ENCODE data around the gene ANP32E.

The ANP32E gene

DNA sequence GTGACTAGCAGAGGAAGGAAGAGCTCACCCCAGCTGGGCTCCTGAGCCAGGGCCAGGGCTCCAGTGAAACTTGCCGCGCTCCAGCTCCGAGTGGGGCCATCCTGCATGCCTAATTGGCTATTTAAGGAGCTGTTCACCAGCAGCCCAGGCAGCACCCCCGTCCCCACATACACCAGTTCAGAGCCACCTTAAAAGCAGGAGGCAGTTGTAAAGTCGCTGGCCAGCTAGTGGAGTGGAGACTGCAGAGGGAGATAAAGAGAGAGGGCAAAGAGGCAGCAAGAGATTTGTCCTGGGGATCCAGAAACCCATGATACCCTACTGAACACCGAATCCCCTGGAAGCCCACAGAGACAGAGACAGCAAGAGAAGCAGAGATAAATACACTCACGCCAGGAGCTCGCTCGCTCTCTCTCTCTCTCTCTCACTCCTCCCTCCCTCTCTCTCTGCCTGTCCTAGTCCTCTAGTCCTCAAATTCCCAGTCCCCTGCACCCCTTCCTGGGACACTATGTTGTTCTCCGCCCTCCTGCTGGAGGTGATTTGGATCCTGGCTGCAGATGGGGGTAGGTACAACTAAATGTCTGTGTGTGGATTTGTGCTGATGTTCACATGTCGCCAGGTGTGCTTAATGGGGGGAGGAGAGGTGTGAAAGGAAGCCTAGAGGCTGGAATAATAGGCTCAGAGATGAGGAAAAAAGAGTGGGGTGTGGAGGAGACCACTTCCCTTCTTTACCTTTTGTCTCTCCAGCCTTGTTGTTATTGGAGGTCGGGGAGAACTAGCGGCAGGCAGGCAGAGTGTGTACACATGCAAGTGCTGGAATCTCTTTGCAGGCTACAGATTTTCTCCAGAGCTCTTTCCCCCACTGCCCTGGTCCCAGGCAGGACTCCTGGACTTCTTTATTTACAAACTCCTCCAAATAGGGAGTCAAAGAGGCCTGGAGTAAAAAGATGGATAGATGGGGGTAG, 22.0 kb upstream of the ANP32E start, which contains the start of gene CA14 (continued):
- TF ChIP-seq, protein P1, sequence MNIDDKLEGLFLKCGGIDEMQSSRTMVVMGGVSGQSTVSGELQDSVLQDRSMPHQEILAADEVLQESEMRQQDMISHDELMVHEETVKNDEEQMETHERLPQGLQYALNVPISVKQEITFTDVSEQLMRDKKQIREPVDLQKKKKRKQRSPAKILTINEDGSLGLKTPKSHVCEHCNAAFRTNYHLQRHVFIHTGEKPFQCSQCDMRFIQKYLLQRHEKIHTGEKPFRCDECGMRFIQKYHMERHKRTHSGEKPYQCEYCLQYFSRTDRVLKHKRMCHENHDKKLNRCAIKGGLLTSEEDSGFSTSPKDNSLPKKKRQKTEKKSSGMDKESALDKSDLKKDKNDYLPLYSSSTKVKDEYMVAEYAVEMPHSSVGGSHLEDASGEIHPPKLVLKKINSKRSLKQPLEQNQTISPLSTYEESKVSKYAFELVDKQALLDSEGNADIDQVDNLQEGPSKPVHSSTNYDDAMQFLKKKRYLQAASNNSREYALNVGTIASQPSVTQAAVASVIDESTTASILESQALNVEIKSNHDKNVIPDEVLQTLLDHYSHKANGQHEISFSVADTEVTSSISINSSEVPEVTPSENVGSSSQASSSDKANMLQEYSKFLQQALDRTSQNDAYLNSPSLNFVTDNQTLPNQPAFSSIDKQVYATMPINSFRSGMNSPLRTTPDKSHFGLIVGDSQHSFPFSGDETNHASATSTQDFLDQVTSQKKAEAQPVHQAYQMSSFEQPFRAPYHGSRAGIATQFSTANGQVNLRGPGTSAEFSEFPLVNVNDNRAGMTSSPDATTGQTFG (tag by site-specific recombination; IDR thresholded peaks at IDR 0.05; ENCODE audit: borderline replicate concordance): no peak
- TF ChIP-seq, protein P2, sequence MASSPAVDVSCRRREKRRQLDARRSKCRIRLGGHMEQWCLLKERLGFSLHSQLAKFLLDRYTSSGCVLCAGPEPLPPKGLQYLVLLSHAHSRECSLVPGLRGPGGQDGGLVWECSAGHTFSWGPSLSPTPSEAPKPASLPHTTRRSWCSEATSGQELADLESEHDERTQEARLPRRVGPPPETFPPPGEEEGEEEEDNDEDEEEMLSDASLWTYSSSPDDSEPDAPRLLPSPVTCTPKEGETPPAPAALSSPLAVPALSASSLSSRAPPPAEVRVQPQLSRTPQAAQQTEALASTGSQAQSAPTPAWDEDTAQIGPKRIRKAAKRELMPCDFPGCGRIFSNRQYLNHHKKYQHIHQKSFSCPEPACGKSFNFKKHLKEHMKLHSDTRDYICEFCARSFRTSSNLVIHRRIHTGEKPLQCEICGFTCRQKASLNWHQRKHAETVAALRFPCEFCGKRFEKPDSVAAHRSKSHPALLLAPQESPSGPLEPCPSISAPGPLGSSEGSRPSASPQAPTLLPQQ (tag by site-specific recombination; IDR thresholded peaks at IDR 0.05): peak; percentile 70
- TF ChIP-seq, protein P3, sequence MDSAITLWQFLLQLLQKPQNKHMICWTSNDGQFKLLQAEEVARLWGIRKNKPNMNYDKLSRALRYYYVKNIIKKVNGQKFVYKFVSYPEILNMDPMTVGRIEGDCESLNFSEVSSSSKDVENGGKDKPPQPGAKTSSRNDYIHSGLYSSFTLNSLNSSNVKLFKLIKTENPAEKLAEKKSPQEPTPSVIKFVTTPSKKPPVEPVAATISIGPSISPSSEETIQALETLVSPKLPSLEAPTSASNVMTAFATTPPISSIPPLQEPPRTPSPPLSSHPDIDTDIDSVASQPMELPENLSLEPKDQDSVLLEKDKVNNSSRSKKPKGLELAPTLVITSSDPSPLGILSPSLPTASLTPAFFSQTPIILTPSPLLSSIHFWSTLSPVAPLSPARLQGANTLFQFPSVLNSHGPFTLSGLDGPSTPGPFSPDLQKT (IDR thresholded peaks at IDR 0.05; ENCODE audit: borderline replicate concordance, low read depth, low read length): no peak
- TF ChIP-seq ZNF514 (tag by site-specific recombination; IDR thresholded peaks at IDR 0.05) (no peak), SP2 (tag by site-specific recombination; IDR thresholded peaks at IDR 0.05) (no peak), ZNF558 (tag by site-specific recombination; IDR thresholded peaks at IDR 0.05) (no peak), ZNF302 (tag by site-specific recombination; IDR thresholded peaks at IDR 0.05; ENCODE audit: low read depth) (no peak), ZFP69B (tag by site-specific recombination; IDR thresholded peaks at IDR 0.05) (peak; percentile 51; the same call in 1 of the 2 replicates), ZNF10 (tag by site-specific recombination; IDR thresholded peaks at IDR 0.05) (no peak), ZNF324 (tag by site-specific recombination; IDR thresholded peaks at IDR 0.05) (no peak), ZNF138 (tag by site-specific recombination; IDR thresholded peaks at IDR 0.05; ENCODE audit: borderline replicate concordance) (no peak), ZBTB8A (tag by site-specific recombination; IDR thresholded peaks at IDR 0.05) (no peak), GLIS1 (tag by site-specific recombination; IDR thresholded peaks at IDR 0.05) (peak; percentile 84), TRIM28 (IDR thresholded peaks at IDR 0.05; ENCODE audit: borderline replicate concordance, low read length) (no peak), ZNF670 (tag by site-specific recombination; IDR thresholded peaks at IDR 0.05; ENCODE audit: low read depth) (no peak)
- TF ChIP-seq, protein P4, sequence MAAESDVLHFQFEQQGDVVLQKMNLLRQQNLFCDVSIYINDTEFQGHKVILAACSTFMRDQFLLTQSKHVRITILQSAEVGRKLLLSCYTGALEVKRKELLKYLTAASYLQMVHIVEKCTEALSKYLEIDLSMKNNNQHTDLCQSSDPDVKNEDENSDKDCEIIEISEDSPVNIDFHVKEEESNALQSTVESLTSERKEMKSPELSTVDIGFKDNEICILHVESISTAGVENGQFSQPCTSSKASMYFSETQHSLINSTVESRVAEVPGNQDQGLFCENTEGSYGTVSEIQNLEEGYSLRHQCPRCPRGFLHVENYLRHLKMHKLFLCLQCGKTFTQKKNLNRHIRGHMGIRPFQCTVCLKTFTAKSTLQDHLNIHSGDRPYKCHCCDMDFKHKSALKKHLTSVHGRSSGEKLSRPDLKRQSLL (tag by site-specific recombination; IDR thresholded peaks at IDR 0.05): peak; percentile 50; the same call in 1 of the 2 replicates
- TF ChIP-seq, protein P5, sequence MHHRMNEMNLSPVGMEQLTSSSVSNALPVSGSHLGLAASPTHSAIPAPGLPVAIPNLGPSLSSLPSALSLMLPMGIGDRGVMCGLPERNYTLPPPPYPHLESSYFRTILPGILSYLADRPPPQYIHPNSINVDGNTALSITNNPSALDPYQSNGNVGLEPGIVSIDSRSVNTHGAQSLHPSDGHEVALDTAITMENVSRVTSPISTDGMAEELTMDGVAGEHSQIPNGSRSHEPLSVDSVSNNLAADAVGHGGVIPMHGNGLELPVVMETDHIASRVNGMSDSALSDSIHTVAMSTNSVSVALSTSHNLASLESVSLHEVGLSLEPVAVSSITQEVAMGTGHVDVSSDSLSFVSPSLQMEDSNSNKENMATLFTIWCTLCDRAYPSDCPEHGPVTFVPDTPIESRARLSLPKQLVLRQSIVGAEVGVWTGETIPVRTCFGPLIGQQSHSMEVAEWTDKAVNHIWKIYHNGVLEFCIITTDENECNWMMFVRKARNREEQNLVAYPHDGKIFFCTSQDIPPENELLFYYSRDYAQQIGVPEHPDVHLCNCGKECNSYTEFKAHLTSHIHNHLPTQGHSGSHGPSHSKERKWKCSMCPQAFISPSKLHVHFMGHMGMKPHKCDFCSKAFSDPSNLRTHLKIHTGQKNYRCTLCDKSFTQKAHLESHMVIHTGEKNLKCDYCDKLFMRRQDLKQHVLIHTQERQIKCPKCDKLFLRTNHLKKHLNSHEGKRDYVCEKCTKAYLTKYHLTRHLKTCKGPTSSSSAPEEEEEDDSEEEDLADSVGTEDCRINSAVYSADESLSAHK (tag by site-specific recombination; IDR thresholded peaks at IDR 0.05): no peak

All from HEK293 (cell line).